Measurements from ENCODE around the gene FMNL2. TPM values are rescaled to one million over a fixed set of nuclear protein-coding genes. Genes with fewer than 3 reads are reported as not detected.

FMNL2 gene
- total RNA-seq, 1 donor from 2014 or later = 34.3 TPM

DNA sequence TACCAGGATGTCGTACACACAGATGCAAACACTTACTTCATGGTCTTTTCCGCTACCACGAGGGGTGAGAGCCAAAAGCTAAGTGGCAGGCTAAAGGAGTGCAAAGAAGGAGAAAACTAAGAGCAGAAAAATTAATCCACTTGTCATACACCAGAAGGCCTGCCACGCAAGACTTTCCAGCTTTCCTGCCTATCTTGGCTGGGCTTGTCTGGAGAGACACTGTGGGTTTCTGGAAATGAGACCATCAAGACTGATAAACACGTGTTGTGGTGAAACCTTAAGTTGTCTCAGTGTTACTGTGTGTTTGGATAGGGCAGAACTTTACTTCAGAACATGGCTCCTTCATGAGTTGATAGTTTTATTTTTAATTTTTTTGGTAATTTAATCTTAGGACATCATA, 175.6 kb downstream of the FMNL2 start:
- H3K9ac ChIP-seq (ENCODE audit: low read length) = no peak overlapping the region
- H3K36me3 Mint-ChIP-seq (ENCODE audit: low read depth, unreplicated experiment) = no peaks in the 10 kb centered on the region

DNA sequence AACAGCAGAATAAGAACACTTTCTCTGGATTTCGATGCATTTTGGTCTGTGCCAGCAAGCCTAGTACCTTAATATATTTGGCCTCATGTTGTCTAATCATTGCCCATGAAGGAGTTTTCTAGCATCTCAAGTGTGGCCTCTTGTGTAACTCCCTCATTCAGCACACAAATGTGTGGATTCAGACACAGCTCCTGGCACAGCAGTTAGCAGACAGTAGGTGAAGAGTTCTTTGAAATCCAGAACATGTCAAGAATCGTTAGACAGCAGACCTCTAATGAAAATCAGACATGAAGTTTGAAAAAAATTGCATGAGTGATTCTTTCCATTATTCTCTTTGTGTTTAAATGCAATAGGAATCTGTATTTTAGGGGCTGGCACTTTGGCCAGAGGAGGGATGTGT, 177.0 kb downstream of the FMNL2 start:
- Histone ChIP-seq H3K4me3 (ENCODE audit: insufficient read depth, low read depth, low read length) (no peak overlapping the region), H3K4me1 (ENCODE audit: insufficient read depth, low read length) (peaks cover 30% of the 10 kb centered on the region), H3K4me2 (ENCODE audit: low read length) (no peak overlapping the region), H3K27me3 (ENCODE audit: insufficient read depth, low read length) (no peaks in the 10 kb centered on the region), H3K36me3 (ENCODE audit: insufficient read depth, low read length) (no peaks in the 10 kb centered on the region), H3K9ac (ENCODE audit: low read length) (no peak overlapping the region), H4K20me1 (ENCODE audit: insufficient read depth, low read length) (no peaks in the 10 kb centered on the region), H3K27ac (ENCODE audit: low read depth, low read length) (no peak overlapping the region), H3K9me3 (ENCODE audit: insufficient read depth, low read depth, low read length) (no peaks in the 10 kb centered on the region), H2AFZ (ENCODE audit: low read depth, low read length) (no peak overlapping the region), H3K79me2 (ENCODE audit: insufficient read depth, low read length) (peaks cover 37% of the 10 kb centered on the region)
- no peak for DNase-seq (ENCODE audit: low read depth)
- Mint-ChIP-seq H3K9me3 (ENCODE audit: unreplicated experiment) (no peaks in the 10 kb centered on the region), H3K27ac (ENCODE audit: unreplicated experiment) (no peak overlapping the region), H3K27me3 (ENCODE audit: low read depth, unreplicated experiment) (no peaks in the 10 kb centered on the region), H3K4me3 (ENCODE audit: unreplicated experiment) (no peak overlapping the region), H3K36me3 (ENCODE audit: low read depth, unreplicated experiment) (no peaks in the 10 kb centered on the region), H3K4me1 (ENCODE audit: low read depth, unreplicated experiment) (peaks cover 31% of the 10 kb centered on the region)
- FAIRE-seq = no peak
- no peak for TF ChIP-seq EZH2 (IDR thresholded peaks at IDR 0.05; ENCODE audit: insufficient read depth, low read length)
- TF ChIP-seq, protein P1, sequence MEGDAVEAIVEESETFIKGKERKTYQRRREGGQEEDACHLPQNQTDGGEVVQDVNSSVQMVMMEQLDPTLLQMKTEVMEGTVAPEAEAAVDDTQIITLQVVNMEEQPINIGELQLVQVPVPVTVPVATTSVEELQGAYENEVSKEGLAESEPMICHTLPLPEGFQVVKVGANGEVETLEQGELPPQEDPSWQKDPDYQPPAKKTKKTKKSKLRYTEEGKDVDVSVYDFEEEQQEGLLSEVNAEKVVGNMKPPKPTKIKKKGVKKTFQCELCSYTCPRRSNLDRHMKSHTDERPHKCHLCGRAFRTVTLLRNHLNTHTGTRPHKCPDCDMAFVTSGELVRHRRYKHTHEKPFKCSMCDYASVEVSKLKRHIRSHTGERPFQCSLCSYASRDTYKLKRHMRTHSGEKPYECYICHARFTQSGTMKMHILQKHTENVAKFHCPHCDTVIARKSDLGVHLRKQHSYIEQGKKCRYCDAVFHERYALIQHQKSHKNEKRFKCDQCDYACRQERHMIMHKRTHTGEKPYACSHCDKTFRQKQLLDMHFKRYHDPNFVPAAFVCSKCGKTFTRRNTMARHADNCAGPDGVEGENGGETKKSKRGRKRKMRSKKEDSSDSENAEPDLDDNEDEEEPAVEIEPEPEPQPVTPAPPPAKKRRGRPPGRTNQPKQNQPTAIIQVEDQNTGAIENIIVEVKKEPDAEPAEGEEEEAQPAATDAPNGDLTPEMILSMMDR (IDR thresholded peaks at IDR 0.05; ENCODE audit: insufficient read depth, low read depth, low read length) = no peak

More for the DNA sequence above, 175.6 kb downstream of the FMNL2 start:
- Mint-ChIP-seq H3K9me3 (ENCODE audit: unreplicated experiment) (no peaks in the 10 kb centered on the region), H3K4me1 (ENCODE audit: low read depth, unreplicated experiment) (peaks cover 40% of the 10 kb centered on the region), H3K27ac (ENCODE audit: unreplicated experiment) (no peak overlapping the region), H3K4me3 (ENCODE audit: unreplicated experiment) (no peak overlapping the region), H3K27me3 (ENCODE audit: low read depth, unreplicated experiment) (no peaks in the 10 kb centered on the region)
- Histone ChIP-seq H3K4me2 (ENCODE audit: low read length) (no peak overlapping the region), H3K9me3 (ENCODE audit: insufficient read depth, low read depth, low read length) (no peaks in the 10 kb centered on the region), H2AFZ (ENCODE audit: low read depth, low read length) (no peak overlapping the region), H3K27ac (ENCODE audit: low read depth, low read length) (no peak overlapping the region), H3K36me3 (ENCODE audit: insufficient read depth, low read length) (no peaks in the 10 kb centered on the region), H3K4me3 (ENCODE audit: insufficient read depth, low read depth, low read length) (no peak overlapping the region), H4K20me1 (ENCODE audit: insufficient read depth, low read length) (no peaks in the 10 kb centered on the region), H3K27me3 (ENCODE audit: insufficient read depth, low read length) (no peaks in the 10 kb centered on the region), H3K4me1 (ENCODE audit: insufficient read depth, low read length) (peaks cover 44% of the 10 kb centered on the region), H3K79me2 (ENCODE audit: insufficient read depth, low read length) (peaks cover 33% of the 10 kb centered on the region)
- no peak for FAIRE-seq
- TF ChIP-seq, protein P1 (IDR thresholded peaks at IDR 0.05; ENCODE audit: insufficient read depth, low read depth, low read length) = no peak
- TF ChIP-seq EZH2 (IDR thresholded peaks at IDR 0.05; ENCODE audit: insufficient read depth, low read length) = no peak
- DNase-seq (ENCODE audit: low read depth) = no peak

DNA sequence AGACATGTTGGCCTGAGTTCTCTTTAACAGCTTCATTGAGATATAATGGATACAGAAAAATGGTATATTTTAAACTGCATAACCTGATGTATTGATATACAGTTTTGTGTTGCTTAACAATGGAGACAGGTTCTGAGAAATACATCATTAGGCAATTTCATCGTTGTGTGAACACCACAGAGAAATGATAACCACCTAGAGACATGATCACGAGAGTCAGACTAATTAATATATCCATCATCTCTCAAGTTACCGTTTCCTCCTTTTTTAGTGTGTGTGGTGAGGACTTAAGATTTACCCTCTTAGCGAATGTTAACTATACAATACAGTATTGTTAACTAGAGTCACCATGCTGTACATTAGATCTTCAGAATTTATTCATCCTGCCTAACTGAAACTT, 178.1 kb downstream of the FMNL2 start:
- no peaks in the 10 kb centered on the region for H3K36me3 ChIP-seq (ENCODE audit: insufficient read depth, low read length)
- no peak overlapping the region for H3K4me3 ChIP-seq (ENCODE audit: insufficient read depth, low read depth, low read length)
- H3K27me3 Mint-ChIP-seq (ENCODE audit: low read depth, unreplicated experiment) = no peaks in the 10 kb centered on the region
- no peaks in the 10 kb centered on the region for H3K9me3 Mint-ChIP-seq (ENCODE audit: unreplicated experiment)
- no peak overlapping the region for H3K27ac Mint-ChIP-seq (ENCODE audit: unreplicated experiment)
- H3K4me2 ChIP-seq (ENCODE audit: low read length) = peak overlapping the region; percentile 55
- no peaks in the 10 kb centered on the region for H3K27me3 ChIP-seq (ENCODE audit: insufficient read depth, low read length)
- FAIRE-seq (peak; percentile 17), DNase-seq (ENCODE audit: low read depth) (no peak)
- no peaks in the 10 kb centered on the region for H3K9me3 ChIP-seq (ENCODE audit: insufficient read depth, low read depth, low read length)
- no peak overlapping the region for H2AFZ ChIP-seq (ENCODE audit: low read depth, low read length)
- H3K27ac ChIP-seq (ENCODE audit: low read depth, low read length) = peak overlapping the region; percentile 27
- H3K79me2 ChIP-seq (ENCODE audit: insufficient read depth, low read length) = peaks cover 37% of the 10 kb centered on the region
- peaks cover 20% of the 10 kb centered on the region for H3K4me1 ChIP-seq (ENCODE audit: insufficient read depth, low read length)
- H3K4me3 Mint-ChIP-seq (ENCODE audit: unreplicated experiment) = no peak overlapping the region
- no peaks in the 10 kb centered on the region for H4K20me1 ChIP-seq (ENCODE audit: insufficient read depth, low read length)
- H3K9ac ChIP-seq (ENCODE audit: low read length) = no peak overlapping the region
- TF ChIP-seq EZH2 (IDR thresholded peaks at IDR 0.05; ENCODE audit: insufficient read depth, low read length) = no peak
- TF ChIP-seq, protein P1 (IDR thresholded peaks at IDR 0.05; ENCODE audit: insufficient read depth, low read depth, low read length) = no peak
- H3K36me3 Mint-ChIP-seq (ENCODE audit: low read depth, unreplicated experiment) = no peaks in the 10 kb centered on the region
- H3K4me1 Mint-ChIP-seq (ENCODE audit: low read depth, unreplicated experiment) = peaks cover 22% of the 10 kb centered on the region

Measured in astrocyte (in vitro differentiated cells and primary cell).